ENCODE results near the gene PHKB.
A peak's percentile ranks its signal among the peaks of the same experiment; 100 is the strongest.
"Not testable (repeated sequence)": the region's sequence is repeated elsewhere in the genome, so short reads cannot be mapped to it uniquely, and the experiment has no call there.

PHKB gene

GRCh38 chr16:47511882-47512281, 50.8 kb downstream of the PHKB start:
- FAIRE-seq = no peak

GRCh38 chr16:47519037-47519436, 57.9 kb downstream of the PHKB start:
- FAIRE-seq = no peak

DNA sequence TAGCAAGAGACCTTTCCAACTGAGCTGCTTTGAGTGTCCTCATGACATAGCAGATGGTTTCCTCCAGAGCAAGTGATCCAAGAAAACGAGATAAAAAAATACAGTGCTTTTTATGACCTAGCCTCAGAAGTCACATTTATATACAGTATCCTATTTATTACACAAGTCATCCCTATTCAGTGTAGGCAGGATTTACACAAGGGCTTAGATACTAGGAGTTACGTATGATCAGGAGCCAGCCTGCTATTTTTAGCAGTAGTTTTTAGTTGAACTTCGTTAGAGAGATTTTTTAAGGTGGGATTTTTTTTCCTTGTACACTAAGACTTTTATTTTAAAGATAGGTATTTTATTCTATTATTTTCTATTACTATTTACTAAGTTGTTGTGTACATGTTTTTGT, 58.4 kb downstream of the PHKB start:
- FAIRE-seq = no peak

- FAIRE-seq = no peak
Observed at GRCh38 chr16:47519996-47520679, 59.0 kb downstream of the PHKB start.

GRCh38 chr16:47523342-47524006, 62.3 kb downstream of the PHKB start:
- no peak for FAIRE-seq

DNA sequence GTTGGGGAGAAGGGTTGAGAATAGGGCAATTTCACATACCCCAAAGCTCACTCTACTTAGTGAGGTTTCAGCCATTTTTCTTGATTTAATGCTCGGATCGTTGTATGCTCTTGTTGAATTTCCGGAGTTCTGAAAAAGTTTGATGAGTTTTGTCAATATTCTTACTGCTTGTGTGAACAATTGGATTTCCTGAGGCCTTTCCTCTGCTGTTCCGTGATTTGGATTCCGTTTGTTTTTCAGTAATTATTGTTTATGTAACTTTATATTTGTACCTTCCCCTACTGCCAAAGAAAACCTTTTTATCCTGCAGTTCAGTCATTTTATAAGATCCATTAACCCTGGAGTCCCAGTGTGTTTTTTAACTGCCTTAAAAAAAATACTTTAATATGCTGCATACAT, 62.9 kb downstream of the PHKB start:
- FAIRE-seq = no peak

- peak; percentile 33 for FAIRE-seq
Observed at GRCh38 chr16:47528431-47528830, 67.3 kb downstream of the PHKB start.

DNA sequence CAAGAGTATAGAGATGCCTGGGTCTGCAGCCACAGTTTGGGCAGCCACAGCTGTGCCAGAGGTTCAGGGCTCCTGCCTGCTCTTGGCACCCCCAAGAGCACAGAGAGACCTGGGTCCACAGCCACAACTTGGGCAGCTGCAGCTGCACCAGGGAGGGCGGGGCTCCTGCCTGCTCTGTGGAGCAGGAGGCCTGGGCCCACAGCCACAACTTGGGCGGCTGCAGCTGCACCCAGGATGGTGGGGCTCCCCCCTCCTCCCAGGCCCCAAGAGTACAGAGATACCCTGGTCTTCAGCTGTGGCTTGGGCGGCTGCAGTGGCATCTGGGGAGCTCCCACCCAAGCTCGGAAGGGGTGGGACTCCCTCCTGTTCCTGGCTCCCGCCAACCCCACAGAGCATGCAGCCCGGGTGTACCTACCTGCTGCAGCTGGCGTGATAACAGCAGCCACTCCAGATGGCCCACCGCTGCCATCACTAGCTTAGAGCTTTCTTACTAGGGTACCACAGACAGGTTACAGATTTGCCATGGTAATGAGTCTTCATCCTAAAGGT, 72.7 kb downstream of the PHKB start:
- no peak for FAIRE-seq

- FAIRE-seq = no peak
Observed at GRCh38 chr16:47538472-47538871, 77.3 kb downstream of the PHKB start.

GRCh38 chr16:47539707-47540670, 78.9 kb downstream of the PHKB start:
- not testable (repeated sequence) for FAIRE-seq

- FAIRE-seq = not testable (repeated sequence)
Observed at GRCh38 chr16:47541135-47541534, 80.0 kb downstream of the PHKB start.

- not testable (repeated sequence) for FAIRE-seq
Observed at GRCh38 chr16:47544255-47544654, 83.1 kb downstream of the PHKB start.

DNA sequence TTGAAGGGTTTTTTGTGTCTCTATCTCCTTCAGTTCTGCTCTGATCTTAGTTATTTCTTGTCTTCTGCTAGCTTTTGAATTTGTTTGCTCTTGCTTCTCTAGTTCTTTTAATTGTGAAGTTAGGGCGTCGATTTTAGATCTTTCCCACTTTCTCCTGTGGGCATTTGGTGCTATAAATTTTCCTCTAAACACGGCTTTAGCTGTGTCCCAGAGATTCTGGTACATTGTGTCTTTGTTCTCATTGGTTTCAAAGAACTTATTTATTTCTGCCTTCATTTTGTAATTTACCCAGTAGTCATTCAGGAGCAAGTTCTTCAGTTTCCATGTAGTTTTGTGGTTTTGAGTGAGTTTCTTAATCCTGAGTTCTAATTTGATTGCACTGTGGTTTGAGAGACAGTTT, 90.1 kb downstream of the PHKB start:
- not testable (repeated sequence) for FAIRE-seq

- not testable (repeated sequence) for FAIRE-seq
Observed at GRCh38 chr16:47551767-47552166, 90.6 kb downstream of the PHKB start.

DNA sequence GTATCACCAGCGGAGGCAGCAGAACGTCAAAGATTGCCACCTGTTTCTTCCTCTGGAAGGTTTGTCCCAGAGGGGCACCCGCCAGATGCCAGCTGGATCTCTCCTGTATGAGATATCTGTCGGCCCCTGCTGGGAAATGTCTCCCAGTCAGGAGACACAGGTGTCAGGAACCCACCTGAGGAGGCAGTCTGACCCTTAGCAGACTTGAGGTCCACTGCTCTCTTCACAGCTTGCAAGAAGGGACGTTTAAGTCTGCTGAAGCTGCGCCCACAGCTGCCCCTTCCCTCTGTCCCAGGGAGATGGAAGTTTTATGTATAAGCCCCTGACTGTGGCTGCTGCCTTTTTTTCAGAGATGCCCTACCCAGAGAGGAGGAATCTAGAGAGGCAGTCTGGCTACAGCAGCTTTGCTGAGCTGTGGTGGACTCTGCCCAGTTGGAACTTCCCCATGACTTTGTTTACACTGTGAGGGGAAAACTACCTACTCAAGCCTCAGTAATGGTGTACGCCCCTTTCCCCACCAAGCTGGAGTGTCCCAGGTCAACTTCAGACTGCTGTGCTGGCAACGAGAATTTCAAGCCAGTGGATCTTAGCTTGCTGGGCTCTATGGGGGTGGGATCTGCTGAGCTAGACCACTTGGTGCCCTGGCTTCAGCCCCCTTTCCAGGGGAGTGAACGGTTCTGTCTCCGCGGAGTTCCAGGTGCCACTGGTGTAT, 92.9 kb downstream of the PHKB start:
- FAIRE-seq = no peak

DNA sequence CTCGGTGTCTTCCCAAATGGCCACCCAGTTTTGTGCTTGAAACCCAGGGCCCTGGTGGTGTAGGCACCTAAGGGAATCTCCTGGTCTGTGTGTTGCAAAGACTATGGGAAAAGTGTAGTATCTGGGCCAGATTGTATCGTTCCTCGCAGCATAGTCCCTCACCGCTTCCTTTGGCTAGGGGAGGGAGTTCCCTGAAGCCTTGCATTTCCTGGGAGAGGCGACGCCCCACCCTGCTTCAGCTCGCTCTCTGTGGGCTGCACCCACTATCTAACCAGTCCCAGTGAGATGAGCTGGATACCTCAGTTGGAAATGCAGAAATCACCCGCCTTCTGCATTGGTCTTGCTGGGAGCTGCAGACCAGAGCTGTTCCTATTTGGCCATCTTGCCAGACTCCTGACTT, 93.5 kb downstream of the PHKB start:
- FAIRE-seq = not testable (repeated sequence)

GRCh38 chr16:47561286-47561685, 100.2 kb downstream of the PHKB start:
- no peak for FAIRE-seq

GRCh38 chr16:47562366-47562765, 101.2 kb downstream of the PHKB start:
- FAIRE-seq = no peak

DNA sequence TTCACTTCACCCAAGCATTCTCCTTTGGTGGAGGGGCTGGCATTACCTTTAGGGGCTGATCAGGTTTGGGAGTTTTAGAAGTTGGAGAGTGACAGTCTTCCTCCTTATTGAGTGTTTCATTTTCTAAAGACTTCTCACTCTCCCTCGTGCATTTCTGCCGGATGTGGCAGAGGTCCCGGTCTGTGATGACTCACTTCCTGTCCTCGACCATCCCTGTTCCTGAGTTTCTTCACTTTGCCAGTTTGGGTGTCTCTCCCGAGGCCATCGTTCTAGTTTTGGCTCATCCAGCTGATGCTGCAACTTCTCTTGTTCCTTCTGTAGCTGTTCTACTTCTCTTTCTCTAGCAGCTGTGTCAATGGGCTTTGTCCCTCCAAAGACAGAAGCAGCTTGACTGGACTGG, 104.3 kb downstream of the PHKB start:
- no peak for FAIRE-seq

- no peak for FAIRE-seq
Observed at GRCh38 chr16:47567321-47567720, 106.2 kb downstream of the PHKB start.

DNA sequence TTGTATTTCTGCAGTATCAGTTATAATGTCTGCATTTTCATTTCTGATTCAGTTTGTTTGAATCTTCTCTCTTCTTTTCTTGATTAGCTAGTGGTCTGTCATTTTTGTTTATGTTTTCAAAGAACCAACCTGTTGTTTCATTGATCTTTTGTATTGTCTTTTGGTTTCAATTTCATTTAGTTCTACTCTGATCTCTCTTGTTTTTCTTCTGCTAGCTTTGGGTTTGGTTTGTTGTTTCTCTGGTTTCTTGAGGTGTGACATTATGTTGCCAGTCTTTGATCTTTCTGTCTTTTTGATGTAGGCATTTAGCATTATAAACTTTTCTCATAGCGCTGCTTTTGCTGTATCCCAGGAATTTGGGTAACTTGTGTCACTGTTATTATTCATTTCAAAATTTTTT, 107.2 kb downstream of the PHKB start:
- FAIRE-seq = no peak

- FAIRE-seq = no peak
Observed at GRCh38 chr16:47571049-47571448, 109.9 kb downstream of the PHKB start.

Data from colon (tissue), 2 donors.